Right renal cortex interstitium (tissue), 3 donors: ENCODE data around the gene LRRC3. TPM values are rescaled to one million over a fixed set of nuclear protein-coding genes. Genes with fewer than 3 reads are reported as not detected.
"Not testable (repeated sequence)": the region's sequence is repeated elsewhere in the genome, so short reads cannot be mapped to it uniquely, and the experiment has no call there.

ENCODE experiments used
- DNase-seq, 3 donors: peaks; one replicate each; pipeline ENCODE4 v3.0.0-alpha.2; 2013; ENCODE audit warnings: low read depth in 3 of 3, low spot score in 2 of 3
- polyA plus RNA-seq, 3 donors: library from polyadenylated mRNA; unstranded; fragments of 120-200 nt; gene quantifications; one replicate each; pipeline ENCODE4 v1.2.1, GENCODE V29; 2013; ENCODE audit not compliant: insufficient read length in 3 of 3

The LRRC3 gene
- polyA plus RNA-seq, 3 donors, result 3.8 to 4.5 (median 4.2) TPM

GRCh38 chr21:44494418-44494817 lies 39.1 kb downstream of the LRRC3 start:
- DNase-seq, result no peak

GRCh38 chr21:44494956-44495355 lies 39.6 kb downstream of the LRRC3 start:
- DNase-seq, result no peak

- DNase-seq, result no peak
Measured at GRCh38 chr21:44495611-44496563, 40.6 kb downstream of the LRRC3 start.

- DNase-seq, result no peak
Measured at GRCh38 chr21:44496564-44497550, 41.5 kb downstream of the LRRC3 start.

- no peak for DNase-seq
Measured at GRCh38 chr21:44497703-44498126, 42.4 kb downstream of the LRRC3 start.

GRCh38 chr21:44498280-44499210 lies 43.2 kb downstream of the LRRC3 start:
- no peak for DNase-seq

GRCh38 chr21:44499211-44499560 lies 43.9 kb downstream of the LRRC3 start:
- DNase-seq, result no peak

GRCh38 chr21:44499631-44500030 lies 44.3 kb downstream of the LRRC3 start:
- DNase-seq, result no peak

- DNase-seq, result no peak
Measured at GRCh38 chr21:44500111-44500510, 44.8 kb downstream of the LRRC3 start.

GRCh38 chr21:44502171-44502958 lies 47.1 kb downstream of the LRRC3 start:
- no peak for DNase-seq

GRCh38 chr21:44503006-44503889 lies 47.9 kb downstream of the LRRC3 start:
- DNase-seq, result not testable (repeated sequence)

GRCh38 chr21:44503901-44504399 lies 48.6 kb downstream of the LRRC3 start:
- no peak for DNase-seq

GRCh38 chr21:44505673-44506278 lies 50.5 kb downstream of the LRRC3 start:
- no peak for DNase-seq

- DNase-seq, result no peak
Measured at GRCh38 chr21:44506279-44507255, 51.3 kb downstream of the LRRC3 start.

GRCh38 chr21:44507673-44508425 lies 52.5 kb downstream of the LRRC3 start:
- DNase-seq, result no peak

GRCh38 chr21:44508426-44508710 lies 53.1 kb downstream of the LRRC3 start:
- DNase-seq, result no peak
